Dedifferentiated amniotic fluid mesenchymal stem cell (primary cell): ENCODE results near the gene FHOD3.

Source experiments
- DNase-seq: peaks from one replicate; pipeline ENCODE4 v3.0.0-alpha.2; 2016; ENCODE audit errors: extremely low spot score

The FHOD3 gene

DNA sequence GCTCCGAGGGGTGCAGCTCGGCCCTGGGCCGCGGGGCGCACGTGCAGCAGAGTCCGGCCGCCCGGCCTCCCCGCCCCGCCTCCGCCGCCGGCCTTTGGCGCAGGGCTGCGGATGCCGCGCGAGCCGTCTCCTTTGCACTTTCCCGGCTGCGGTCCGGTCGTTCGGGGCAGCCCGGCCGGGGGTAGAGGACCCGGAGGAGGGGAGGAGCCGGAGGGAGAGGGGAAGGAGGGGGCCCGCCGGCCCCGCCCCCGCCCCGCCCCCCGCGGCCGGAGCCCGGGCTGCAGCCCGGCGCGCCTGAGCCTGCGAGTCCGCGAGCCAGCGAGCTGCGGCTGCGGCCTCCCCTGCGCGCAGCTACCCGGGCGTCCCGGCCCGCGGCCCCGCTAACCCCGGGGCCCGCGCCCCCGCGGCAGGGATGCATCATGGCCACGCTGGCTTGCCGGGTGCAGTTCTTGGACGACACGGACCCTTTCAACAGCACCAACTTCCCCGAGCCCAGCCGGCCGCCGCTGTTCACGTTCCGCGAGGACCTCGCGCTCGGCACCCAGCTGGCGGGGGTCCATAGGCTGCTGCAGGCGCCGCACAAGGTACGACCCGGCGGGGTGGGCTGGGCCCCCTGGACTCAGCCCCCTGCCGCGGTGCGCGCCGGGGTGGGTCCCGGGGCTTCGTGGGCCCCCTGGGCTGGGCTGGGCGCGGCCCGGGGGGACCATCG lies at the start of gene FHOD3:
TSS of gene FHOD3 (plus strand) at position 297 of the 709 bp plus-strand sequence. CDS start at position 420, 123 bp downstream.
- DNase-seq = no peak

DNA sequence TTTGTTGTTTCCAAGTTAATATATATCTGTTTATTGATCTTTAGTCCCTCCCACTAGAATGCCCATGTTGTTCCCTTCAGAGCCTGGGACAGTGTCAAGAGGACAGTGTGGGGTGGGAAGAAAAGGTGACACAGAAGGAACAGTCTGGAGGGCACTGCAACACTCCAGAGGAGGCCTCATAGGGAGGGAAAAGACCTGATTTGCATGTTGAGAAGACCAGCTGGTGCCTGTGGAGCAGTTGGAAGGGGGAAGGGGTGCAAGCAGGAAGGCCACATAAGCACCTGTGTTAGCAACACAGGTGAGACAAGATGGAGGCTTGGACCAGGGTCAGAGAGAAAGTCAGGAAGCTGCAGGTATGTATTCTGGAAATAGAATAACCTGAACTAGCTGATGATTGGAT lies 48.1 kb upstream of the FHOD3 start:
- DNase-seq = no peak

DNA sequence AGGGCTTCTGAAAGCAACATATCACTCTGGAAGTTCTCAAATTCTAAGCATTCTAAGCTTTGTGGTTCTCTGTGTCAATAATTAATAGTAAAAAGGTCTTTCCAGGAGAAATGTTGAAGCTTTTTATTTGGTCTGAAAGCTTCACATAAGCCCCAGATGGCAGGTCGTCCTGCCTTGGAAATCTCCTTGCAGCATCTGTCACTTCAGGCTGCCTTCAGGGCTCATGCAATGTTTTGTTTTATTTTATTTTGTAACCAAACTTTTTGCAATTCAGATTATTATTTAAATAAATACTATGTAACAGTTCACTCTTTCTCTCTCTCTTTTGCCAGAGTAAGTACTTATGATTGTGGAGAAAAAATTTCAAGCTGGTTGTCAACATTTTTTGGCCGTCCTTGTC lies 46.7 kb upstream of the FHOD3 start:
- DNase-seq = no peak

DNA sequence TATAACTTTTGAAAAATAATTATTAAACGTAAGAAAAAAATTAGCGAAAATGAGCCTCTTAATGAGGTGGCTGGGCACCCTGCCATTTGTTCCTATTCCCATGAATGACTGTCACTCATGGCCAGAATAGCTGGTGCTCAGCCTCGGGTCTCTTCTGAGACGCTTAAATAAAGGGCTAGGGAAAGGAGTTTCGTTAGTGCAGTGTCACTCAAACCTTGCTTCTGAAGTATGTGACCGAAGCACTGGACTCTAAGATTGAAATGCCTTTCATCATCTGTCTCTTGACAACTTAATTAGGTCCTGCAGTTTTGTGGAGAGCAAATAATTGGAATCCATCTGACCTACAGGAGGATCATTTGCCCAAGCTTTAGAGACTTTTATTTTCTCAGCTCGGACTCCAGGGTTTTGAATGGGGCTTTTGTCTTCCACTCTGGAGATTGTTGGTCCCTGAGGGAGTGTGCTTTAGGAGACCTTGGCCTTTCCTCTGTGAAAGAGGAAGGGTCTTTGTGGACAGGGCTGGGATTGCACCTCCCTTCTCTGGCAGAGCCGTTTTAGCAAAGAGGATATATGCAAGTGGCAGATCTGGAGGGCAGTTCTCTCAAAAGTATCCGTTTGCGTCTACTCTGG lies 42.3 kb upstream of the FHOD3 start:
- DNase-seq = no peak

DNA sequence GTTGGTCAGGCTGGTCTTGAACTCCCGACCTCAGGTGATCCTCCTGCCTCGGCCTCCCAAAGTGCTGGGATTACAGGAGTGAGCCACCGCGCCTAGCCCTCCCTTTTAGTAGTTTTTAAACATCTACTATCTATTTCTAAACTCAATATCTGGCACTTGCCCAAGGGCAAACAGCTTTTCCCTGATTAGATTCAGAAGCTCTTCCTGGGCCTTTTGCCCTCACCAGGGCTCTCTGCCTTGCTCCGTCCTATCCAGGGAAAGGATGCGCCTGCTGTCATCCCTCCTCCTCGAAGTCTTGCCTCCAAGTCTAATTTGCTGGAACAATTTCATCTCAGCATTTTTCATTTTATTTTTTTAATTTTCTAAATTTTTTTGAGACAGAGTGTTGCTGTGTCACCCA lies 41.4 kb upstream of the FHOD3 start:
- DNase-seq = no peak

DNA sequence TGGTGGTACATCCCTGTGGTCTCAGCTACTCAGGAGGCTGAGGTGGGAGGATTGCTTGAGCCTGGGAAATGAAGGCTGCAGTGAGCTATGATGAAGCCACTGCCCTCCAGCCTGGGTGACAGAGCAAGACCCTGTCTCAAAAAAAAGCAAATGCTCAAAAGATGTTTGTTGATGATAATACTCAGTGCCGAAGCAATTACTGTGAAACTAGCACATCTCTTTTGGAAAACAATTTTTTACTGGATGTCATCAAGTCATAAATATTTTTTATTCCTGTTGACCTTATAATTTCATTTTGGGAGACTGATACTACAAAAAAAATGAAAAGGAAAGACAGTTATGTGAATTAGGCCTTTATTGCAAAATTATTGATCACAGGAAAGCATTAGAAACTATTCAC lies 34.5 kb upstream of the FHOD3 start:
- no peak for DNase-seq

DNA sequence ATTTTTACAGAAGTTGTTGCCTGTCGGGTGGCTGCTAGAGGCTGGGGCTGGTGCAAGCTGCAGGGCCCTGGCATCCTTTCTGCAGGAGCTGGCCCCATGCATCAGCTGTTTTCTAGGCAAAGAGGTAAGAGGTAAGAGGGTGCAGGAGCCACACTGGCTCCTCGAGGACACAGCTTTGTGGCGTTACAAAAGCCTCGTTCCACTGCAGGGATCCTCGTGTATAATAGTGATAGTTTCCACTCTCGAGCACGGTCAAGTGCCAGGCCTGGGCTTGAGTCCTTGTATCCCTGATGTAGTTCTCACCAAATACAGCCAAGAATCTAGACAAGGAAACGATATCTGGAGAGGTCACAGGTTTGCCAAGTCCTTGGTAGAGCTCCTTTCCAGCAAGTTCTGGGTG lies 33.2 kb upstream of the FHOD3 start:
- no peak for DNase-seq

DNA sequence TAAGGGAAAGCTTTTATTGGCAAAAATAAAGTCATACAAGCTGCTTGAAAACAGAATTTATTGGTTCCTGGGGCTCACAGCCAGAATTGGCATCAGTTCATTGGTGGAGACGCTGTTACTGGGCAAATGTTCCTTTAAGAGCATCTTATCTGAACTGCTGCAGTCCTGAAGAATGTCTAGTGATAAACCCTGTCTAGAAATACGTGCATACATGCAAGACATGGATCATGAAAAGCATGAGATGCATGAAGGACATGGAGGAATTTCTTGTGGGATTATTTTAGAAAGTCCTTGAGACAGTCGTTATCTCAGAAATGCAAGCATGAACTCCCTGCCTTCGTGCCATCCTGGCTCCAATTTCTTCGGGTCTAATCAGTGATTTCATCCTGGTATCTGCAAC lies 32.5 kb upstream of the FHOD3 start:
- no peak for DNase-seq

DNA sequence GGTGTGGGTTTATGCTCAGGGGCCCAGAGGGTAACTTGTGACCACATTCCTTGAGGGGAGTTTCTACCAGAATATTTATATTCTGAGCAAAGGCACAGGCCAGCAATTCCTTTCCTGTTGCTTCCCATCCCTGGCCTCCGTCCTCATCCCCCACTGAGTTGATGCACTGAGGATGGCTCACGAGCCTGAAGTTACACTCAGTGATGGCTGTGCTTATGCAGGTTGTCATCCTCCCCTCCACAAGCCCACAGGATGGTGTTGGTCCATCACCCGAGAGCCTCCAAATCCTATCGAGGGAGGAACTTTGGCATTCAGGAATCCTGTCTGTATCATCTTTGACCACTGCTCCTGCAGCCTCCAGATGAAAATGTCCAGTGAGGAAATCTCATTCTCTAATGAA lies 28.4 kb upstream of the FHOD3 start:
- DNase-seq = no peak

DNA sequence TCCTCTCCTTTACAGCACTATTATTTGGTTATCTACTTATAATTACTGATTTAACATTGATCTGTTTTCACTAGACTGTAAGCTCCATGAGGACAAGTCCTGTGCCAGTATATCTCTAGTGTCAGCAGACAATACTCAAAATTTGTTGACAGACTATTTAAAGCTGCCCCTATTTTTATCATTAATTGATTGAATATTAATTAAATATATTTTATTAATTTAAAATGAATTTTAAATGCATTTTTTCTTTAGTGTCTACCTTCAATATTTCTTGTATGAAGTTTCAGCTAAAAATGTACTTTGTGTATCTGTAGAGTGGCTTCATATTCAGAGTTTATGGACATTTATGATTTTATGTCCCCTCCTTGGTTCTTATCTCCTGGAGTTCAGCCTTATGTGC lies 26.4 kb upstream of the FHOD3 start:
- no peak for DNase-seq

DNA sequence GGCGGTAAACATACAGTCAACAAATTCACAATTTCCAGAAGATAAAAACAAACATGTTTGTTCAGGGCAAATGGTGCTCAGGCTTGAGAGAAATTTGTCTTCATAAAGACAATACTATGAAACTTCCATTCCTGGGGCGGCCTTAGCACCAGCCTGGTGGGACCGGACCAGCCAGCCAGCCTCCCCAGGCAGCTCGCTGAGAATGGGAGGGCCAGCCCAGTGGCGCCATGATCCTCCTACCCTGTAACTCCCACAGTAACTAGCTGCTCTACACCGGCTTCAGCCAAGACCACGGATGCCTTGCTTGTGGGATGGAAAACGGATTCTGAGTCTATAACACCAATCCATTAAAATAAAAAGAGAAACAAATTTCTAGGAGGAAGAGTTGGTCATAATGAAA lies 24.2 kb upstream of the FHOD3 start:
- no peak for DNase-seq

DNA sequence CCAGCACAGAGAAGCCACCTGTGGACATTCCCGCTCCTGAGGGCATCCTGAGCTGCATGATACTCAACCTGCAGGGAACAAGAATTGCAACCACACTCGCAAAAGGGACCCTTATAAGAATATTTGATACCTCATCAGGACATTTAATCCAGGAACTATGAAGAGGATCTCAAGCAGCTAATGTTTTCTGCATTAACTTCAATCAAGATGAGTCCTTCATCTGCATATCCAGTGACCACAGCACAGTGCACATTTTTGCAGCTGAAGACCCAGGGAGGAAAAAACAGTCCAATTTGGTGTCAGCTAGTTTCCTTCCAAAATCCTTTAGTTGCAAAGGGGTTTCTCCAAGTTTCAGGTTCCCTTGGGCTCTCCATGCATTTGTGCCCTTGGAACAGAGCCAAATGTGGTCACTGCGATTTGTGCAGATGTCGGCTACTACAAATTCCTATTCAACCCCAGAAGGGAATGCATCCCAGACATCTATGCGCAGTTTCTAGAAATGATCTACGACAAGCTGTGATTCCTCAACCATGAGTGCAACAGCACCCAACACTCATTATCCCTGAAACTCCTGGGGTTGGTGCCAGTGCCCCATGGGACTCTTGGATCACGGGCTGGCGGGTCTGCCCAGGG lies 23.3 kb upstream of the FHOD3 start:
- DNase-seq = no peak

DNA sequence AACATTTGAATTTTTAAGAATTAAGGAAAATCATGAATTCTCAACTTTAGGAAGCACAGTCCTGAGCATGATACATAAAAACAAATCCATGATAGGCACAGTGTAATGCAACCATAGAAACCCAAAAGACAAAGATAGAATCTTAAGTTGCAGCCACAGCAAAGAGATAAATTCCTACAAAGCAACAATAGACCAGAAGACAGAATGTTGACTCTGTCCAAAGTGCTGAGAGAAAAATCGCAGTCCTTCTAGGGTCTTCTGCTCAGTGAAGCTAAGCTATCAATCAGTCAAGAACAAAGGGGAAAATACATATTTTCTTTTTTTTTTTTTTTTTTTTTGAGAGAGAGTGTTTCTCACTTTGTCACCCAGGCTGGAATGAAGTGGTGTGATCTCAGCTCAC lies 22.0 kb upstream of the FHOD3 start:
- DNase-seq = no peak

DNA sequence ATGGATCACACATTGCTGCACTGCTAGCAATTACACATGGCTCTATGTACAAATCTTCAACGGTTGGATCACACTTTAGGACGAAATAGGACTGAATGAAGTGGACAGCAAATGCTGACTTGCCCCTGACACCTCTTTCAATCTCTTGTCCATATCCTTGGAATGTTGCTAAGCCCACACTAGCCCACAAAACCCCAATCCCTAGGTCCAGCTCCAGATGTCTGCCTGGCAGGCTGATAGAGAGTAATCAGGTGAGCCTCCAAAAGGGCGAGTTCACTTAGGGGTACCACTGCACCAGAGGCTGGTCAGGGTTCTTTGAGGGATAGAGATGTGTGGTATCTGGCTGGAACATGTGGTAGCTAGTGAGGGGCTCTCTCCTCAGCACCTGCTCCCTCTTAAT lies 18.5 kb upstream of the FHOD3 start:
- no peak for DNase-seq

DNA sequence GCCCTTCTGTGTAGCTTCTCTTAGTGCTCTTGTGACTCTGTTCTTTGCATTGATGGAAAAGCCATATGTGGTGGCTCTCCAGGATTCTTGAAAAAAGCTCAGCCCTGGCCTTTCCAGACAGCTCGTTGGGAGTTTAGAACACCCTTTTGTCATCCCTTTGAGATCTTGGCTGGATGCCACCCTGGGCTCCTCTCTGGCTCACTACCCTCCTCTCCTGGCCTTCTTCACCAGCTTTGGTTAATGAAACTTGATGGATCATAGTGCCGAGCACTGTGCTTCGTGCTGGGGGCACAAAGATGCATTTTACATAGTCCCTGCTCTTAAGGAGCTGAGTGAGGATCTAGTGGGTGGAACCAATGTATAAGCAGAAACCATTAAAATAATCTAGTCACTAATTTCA lies 15.6 kb upstream of the FHOD3 start:
- DNase-seq = no peak

DNA sequence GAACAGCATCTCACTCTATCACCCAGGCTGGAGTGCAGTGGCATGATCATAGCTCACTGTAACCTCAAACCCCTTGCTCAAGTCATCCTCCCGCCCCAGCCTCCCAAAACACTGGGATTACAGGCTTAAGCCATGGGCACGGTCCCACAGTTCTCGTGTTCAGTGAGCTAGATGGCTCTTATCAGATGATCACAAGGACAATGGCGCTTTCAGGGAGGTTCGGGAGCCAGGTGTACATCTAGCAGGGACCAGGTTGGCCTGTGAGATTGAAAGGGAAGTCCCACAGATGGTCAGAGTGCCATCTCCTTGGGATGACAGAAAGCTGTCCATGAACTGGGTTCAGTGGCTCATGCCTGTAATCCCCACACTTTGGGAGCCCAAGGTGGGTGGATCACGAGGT lies 14.1 kb upstream of the FHOD3 start:
- DNase-seq = no peak

DNA sequence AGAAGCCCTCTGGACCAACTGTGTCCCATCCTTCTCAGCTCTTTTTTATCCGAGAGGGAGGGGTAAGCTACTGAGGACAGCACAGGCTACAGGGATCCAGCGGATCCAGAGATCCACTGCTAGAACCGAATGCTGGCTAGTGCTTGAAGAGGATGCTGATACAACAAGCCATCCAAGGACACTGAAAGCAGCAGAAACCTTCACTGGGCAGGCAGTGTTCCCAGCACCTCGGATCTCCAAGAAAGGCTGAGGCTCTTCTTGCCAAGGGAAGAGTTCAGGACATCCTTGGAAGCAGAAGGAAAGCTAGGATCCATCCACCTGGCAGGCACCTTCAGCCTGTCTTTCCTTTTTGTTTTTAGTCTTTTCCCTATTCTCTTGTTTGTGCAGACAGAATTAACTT lies 13.2 kb upstream of the FHOD3 start:
- DNase-seq = no peak

DNA sequence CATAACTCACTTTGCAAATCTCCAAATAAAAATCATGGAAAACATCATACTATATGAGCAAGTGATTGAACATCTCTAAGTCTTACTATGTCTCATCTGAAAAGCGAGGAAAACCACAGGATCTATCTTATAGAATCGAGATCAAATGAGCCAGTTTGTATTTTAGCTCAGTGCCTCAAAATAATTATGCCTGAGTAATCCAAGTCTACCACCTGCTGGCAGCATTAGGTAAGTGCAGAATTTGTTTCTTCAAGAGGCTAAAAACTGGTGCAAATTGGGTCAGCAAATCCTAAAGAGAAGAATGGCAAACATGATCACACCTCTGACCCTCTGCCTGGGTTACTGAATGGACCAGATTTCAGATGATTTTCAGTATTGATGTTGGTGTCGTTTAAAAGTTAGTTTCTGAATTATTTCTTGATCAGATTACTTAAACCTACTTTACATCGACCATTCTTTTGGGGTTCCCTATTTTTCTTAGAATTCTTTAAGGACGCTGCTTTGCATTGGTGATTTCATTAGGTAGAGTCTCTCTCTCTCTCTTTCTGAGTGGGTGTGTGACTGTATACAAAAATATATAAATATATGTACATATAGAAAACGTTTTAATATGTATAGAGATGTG lies 12.7 kb upstream of the FHOD3 start:
- peak; percentile 46 for DNase-seq

DNA sequence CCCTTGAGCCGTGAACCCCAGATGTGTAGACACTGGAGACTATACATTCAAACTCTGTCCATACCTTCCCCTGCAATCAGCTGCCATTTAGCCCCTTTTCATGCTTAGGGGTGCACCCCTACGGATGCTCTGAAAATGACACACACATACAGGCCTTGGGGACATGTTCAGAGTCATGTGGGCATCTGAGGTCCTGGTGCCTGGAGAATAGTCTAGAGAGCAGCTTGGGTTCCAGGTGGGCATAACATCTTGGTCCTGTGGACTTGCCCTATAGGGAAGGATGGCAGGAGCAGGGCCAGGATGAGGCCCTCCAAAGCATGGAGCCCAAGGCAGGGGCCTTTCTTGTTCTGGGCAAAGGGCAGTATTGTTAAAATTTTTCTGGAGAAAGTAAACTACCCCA lies 9.9 kb upstream of the FHOD3 start:
- DNase-seq = no peak

DNA sequence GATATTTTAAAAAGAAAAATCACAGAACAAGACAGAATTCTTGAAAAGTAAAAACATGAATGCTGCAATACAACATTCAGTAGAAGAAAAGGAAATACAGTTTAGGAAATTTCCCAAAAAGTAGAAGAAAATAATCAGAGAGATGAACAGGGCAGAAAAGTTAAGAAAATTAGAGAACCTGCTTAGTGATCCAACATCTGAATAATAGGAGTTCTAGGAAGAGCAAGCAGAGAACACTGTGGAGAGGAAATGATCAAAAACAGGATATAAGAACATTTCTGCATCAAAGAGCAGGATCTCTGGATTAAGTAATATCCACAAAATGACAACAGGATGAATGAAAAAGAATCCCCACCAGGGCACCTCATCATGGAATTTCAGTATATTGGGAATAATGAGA lies 8.8 kb upstream of the FHOD3 start:
- no peak for DNase-seq

DNA sequence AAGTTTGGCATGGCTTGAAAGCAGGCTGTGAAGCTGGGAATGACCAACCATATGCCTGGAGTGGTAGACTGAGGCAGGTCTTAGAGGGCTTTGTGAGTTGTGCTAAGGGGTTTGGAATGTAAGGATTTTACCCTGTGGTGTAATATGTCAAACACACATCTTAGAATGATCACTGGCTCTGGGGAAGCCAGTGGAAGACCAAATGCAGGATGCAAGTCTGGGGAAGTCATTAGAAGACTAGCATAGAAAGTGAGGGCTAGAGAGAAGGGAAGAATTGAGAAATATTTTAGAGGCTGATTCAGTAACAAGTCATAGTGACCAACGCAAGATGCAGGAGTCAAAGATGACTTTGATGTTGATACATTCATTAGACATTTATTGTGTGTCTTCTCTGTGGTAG lies 3.5 kb upstream of the FHOD3 start:
- DNase-seq = no peak

DNA sequence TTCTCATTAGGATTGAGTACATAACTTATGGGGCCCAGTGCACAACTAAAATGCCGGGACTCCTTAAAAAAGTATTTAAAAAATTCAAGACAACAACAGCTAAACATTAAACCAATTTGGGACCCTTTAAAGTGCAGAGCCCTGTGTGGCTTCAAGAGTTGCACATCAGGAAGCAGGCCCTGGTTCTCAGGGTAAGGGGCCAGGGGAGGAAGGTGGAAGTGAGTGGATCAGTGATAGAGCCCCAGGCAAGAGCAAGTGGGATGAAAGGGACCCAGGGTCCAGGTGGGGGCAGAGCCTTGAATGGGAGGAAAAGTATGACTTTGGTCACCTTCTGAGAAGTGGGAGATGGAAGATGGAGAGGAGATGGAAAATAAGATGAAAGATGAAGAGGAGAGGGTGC lies 2.3 kb upstream of the FHOD3 start:
- DNase-seq = no peak

DNA sequence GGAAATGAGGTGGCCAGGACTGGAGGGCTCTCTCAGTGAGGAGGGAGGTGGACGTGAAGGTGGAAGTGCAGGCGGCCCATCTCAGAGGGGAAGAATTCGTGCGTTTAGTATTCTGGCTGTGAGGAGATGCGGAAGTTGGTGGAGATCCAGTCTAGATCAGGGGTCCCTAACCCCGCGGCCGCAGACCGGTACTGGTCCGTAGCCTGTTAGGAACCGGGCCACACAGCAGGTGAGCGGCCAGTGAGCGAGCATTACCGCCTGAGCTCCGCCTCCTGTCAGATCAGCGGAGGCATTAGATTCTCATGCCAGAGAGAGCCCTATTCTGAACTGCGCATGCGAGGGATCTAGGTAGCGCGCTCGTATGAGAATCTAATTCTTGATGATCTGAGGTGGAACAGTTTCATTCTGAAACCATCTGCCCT lies 1.6 kb upstream of the FHOD3 start:
- DNase-seq = no peak
